Testis (tissue), 3 donors: Measurements from ENCODE around the gene ARID2. TPM values are rescaled to one million over a fixed set of nuclear protein-coding genes. Genes with fewer than 3 reads are reported as not detected.

Experiments used
- DNase-seq: peaks from one replicate; pipeline ENCODE4 v3.0.0-alpha.2; 2019
- H3K27ac ChIP-seq, 2 donors: fragments of 200-600 bp; sonication (generic); one replicate each; pipeline ENCODE4 v1.5.1; 2019
- H3K27me3 ChIP-seq: fragments of 200-600 bp; sonication (generic); one replicate; pipeline ENCODE4 v1.5.1; 2019
- H3K36me3 ChIP-seq: fragments of 200-600 bp; sonication (generic); one replicate; pipeline ENCODE4 v1.5.1; 2017; ENCODE audit warnings: low read depth; ENCODE audit errors: missing control alignments
- H3K4me1 ChIP-seq: fragments of 200-600 bp; sonication (generic); one replicate; pipeline ENCODE4 v1.5.1; 2019
- H3K4me3 ChIP-seq, 2 donors: fragments of 200-600 bp; sonication (generic); one replicate each; pipeline ENCODE4 v1.5.1; 2017 to 2019
- H3K9me3 ChIP-seq: fragments of 200-600 bp; sonication (generic); one replicate; pipeline ENCODE4 v1.5.1; 2017
- POLR2A ChIP-seq: fragments of 450-650 bp; IDR thresholded peaks from one replicate; pipeline ENCODE4 v1.6.1; 2017; ENCODE audit warnings: antibody characterized with exemption, mild to moderate bottlenecking, moderate library complexity
- WGBS, 2 donors: methylation state at CpG; one replicate each; pipeline ENCODE4 v1.1.5; 2018; 5-methylcytosine and 5-hydroxymethylcytosine counted together
- intact Hi-C: fragments of 100-400 bp; cut with DNase I; formaldehyde crosslinking; loops from one replicate; pipeline ENCODE4 v1.15.1; 2023; ENCODE audit warnings: low total_unique reads
- polyA plus RNA-seq: library from polyadenylated mRNA; stranded (reverse); fragments of 350-450 nt; fragmentation: Illumina TruSeq; extraction: RNeasy Lipid Tissue Mini Kit (QIAGEN cat#74804); gene quantifications from one replicate; pipeline ENCODE4 v1.2.3, GENCODE V29; 2014; ENCODE audit warnings: low read depth, low replicate concordance; ENCODE audit not compliant: insufficient read depth
- total RNA-seq, 2 donors: library from RNA; depleted of rRNA; stranded (reverse); fragments of >200 nt; gene quantifications; one replicate each; pipeline ENCODE4 v1.2.3, GENCODE V29; 2016
- TF ChIP-seq, protein P1 (sequence below), 3 experiments: fragments of 450-650 bp in 2 of 3; fragments of 200-600 bp in 1 of 3; sonication (generic) in 1 of 3; IDR thresholded peaks; one replicate each; pipeline ENCODE4 v1.5.1; 2016 to 2019; ENCODE audit warnings: antibody characterized with exemption in 3 of 3, mild to moderate bottlenecking in 2 of 3, moderate library complexity in 1 of 3

Gene ARID2
- total and polyA plus RNA-seq, 3 donors from 2014 or later, result 50.4 to 82.2 (median 72.4) TPM

GRCh38 chr12:45914090-45914489, 184.6 kb downstream of the ARID2 start:
- H3K27me3 ChIP-seq, result no peaks in the 10 kb centered on the region
- intact Hi-C loops, result no loop called here
- 60 to 63% methylated on average over 1 of the region's 1 CpG for WGBS, 2 donors
- no peaks in the 10 kb centered on the region for H3K36me3 ChIP-seq
- H3K9me3 ChIP-seq, result no peaks in the 10 kb centered on the region
- DNase-seq, result no peak
- H3K27ac ChIP-seq, result no peak overlapping the region
- H3K4me1 ChIP-seq, result peaks cover 8% of the 10 kb centered on the region
- no peak overlapping the region for H3K4me3 ChIP-seq
- TF ChIP-seq POLR2A, result no peak
- TF ChIP-seq, protein P1, sequence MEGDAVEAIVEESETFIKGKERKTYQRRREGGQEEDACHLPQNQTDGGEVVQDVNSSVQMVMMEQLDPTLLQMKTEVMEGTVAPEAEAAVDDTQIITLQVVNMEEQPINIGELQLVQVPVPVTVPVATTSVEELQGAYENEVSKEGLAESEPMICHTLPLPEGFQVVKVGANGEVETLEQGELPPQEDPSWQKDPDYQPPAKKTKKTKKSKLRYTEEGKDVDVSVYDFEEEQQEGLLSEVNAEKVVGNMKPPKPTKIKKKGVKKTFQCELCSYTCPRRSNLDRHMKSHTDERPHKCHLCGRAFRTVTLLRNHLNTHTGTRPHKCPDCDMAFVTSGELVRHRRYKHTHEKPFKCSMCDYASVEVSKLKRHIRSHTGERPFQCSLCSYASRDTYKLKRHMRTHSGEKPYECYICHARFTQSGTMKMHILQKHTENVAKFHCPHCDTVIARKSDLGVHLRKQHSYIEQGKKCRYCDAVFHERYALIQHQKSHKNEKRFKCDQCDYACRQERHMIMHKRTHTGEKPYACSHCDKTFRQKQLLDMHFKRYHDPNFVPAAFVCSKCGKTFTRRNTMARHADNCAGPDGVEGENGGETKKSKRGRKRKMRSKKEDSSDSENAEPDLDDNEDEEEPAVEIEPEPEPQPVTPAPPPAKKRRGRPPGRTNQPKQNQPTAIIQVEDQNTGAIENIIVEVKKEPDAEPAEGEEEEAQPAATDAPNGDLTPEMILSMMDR (IDR thresholded peaks at IDR 0.05), result no peak

DNA sequence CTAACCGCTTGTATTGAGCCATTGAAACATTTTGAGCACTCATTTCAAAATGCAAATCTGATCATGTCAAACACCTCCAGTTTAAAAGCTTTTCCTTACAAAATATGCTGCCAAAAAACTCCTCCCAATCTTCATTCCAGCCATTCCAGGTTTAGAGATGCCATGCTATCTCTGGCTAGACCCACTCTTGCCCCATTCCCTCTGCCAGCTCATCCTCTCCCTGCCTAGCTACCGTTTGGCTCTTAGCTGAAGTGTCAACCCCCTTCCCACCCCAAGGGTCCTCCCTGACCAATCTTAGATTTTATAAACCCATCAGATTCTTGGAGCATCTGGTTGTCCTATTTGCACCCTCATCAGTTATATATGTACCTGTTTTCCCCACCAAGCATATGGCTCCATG, 185.9 kb downstream of the ARID2 start:
- no peak for DNase-seq
- no peaks in the 10 kb centered on the region for H3K36me3 ChIP-seq
- 79 to 82% methylated on average over 2 of the region's 2 CpGs for WGBS, 2 donors
- no peaks in the 10 kb centered on the region for H3K27me3 ChIP-seq
- no peaks in the 10 kb centered on the region for H3K9me3 ChIP-seq
- intact Hi-C loops, result no loop called here
- TF ChIP-seq POLR2A, result no peak
- TF ChIP-seq, protein P1 (IDR thresholded peaks at IDR 0.05), result no peak
- H3K4me1 ChIP-seq, result peaks cover 8% of the 10 kb centered on the region
- H3K4me3 ChIP-seq, result no peak overlapping the region
- no peak overlapping the region for H3K27ac ChIP-seq

DNA sequence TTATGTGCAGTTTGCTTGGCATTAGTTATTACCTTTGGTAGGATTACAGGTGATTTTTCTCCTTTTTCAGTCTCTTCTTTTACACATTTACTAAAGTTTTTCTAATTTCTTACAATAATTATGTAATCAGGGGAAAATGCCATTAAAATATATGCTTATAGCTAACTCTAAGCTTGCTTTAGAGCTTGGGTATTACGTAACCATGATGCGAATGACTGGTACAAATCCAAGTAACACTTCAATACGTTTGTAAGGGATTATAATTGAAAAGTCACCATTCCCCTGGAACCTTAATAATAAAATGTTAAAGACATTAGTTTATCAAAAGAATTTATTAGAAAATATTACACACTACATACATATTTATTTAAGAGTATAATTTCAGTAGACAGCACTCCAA, 189.3 kb downstream of the ARID2 start:
- Histone ChIP-seq H3K9me3 (no peaks in the 10 kb centered on the region), H3K36me3 (no peaks in the 10 kb centered on the region), H3K4me3 (no peak overlapping the region), H3K27ac (no peak overlapping the region), H3K27me3 (no peaks in the 10 kb centered on the region), H3K4me1 (no peaks in the 10 kb centered on the region)
- intact Hi-C loops, result no loop called here
- TF ChIP-seq POLR2A, result no peak
- TF ChIP-seq, protein P1 (IDR thresholded peaks at IDR 0.05), result no peak
- DNase-seq, result no peak
- 87 to 95% methylated on average over 3 of the region's 3 CpGs for WGBS, 2 donors

DNA sequence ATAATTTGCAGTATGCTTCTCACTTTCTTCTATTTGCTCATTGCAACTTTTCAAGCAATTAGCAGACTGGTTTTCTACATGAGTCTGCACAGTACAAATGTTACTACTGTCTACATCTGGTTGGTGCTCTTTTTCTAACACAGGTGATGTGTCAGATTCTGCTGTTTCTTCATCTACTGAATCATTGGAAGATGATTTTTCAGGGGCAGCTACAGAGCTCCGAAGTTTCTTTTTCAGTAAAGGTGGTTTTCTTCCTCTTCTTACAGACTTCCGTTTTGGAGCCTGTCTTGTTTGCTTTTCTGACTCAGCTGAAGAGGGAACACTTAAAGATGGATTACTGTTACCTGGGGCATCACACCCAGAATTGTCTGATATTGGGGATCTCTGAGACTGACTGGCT, 198.8 kb downstream of the ARID2 start:
- 94 to 98% methylated on average over 2 of the region's 2 CpGs for WGBS, 2 donors

DNA sequence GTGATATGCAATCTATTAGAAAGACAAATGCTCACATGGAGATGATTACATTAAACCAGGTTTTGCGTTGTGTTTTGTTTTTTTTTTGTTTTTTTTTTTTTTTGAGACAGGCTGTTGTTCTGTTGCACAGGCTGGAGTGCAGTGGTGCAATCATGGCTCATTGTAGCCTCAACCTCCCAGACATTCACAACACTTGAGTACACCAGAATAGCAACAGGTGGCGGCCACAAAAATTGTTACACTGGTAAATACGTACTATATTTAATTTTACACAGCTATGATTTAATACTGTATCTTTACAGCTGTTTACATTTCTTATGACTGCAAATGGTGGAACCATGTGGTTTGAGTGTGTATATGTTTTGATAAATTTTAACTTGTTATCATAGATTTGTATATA, 200.9 kb downstream of the ARID2 start:
- Histone ChIP-seq H3K36me3 (peaks cover 5% of the 10 kb centered on the region), H3K4me1 (peaks cover 5% of the 10 kb centered on the region), H3K27me3 (no peaks in the 10 kb centered on the region), H3K9me3 (no peaks in the 10 kb centered on the region), H3K27ac (no peak overlapping the region), H3K4me3 (no peak overlapping the region)
- TF ChIP-seq POLR2A, result no peak
- TF ChIP-seq, protein P1 (IDR thresholded peaks at IDR 0.05), result no peak
- no peak for DNase-seq
- WGBS, 2 donors, result 90 to 95% methylated on average over 3 of the region's 3 CpGs
- intact Hi-C loops, result no loop called here

More for the DNA sequence above, 198.8 kb downstream of the ARID2 start:
- intact Hi-C loops, result no loop called here
- H3K9me3 ChIP-seq, result no peaks in the 10 kb centered on the region
- TF ChIP-seq, protein P1 (IDR thresholded peaks at IDR 0.05), result no peak
- TF ChIP-seq POLR2A, result no peak
- no peak overlapping the region for H3K4me3 ChIP-seq
- peaks cover 5% of the 10 kb centered on the region for H3K36me3 ChIP-seq
- no peak for DNase-seq
- no peaks in the 10 kb centered on the region for H3K27me3 ChIP-seq
- no peaks in the 10 kb centered on the region for H3K4me1 ChIP-seq
- H3K27ac ChIP-seq, result no peak overlapping the region
